WERI-Rb-1 (cell line): ENCODE measurements around the gene PLD5.

Experiments
- DNase-seq: peaks from one replicate; pipeline ENCODE4 v3.0.0-alpha.2; 2020
- H3K27ac ChIP-seq: fragments of 250-450 bp; sonication (Bioruptor Pico); 2 replicates; pipeline ENCODE4 v1.5.1; 2020; ENCODE audit warnings: mild to moderate bottlenecking, moderate library complexity
- H3K27me3 ChIP-seq: fragments of 250-450 bp; sonication (Bioruptor Pico); 2 replicates; pipeline ENCODE4 v1.5.1; 2021; ENCODE audit warnings: mild to moderate bottlenecking, low read depth, moderate library complexity; ENCODE audit not compliant: insufficient read depth, severe bottlenecking
- H3K36me3 ChIP-seq: fragments of 250-450 bp; sonication (Bioruptor Pico); 2 replicates; pipeline ENCODE4 v1.5.1; 2020; ENCODE audit warnings: mild to moderate bottlenecking, moderate library complexity
- H3K4me3 ChIP-seq: 2 replicates; pipeline ENCODE4 v1.5.1; 2011; ENCODE audit warnings: low read depth, mild to moderate bottlenecking, control low read depth, low read length
- H3K9me3 ChIP-seq: fragments of 250-450 bp; sonication (Bioruptor Pico); 2 replicates; pipeline ENCODE4 v1.5.1; 2021; ENCODE audit warnings: mild to moderate bottlenecking, moderate library complexity; ENCODE audit not compliant: severe bottlenecking
- CTCF ChIP-seq: IDR thresholded peaks from 2 replicates; pipeline ENCODE4 v1.5.1; 2011; ENCODE audit warnings: low read depth, mild to moderate bottlenecking, control low read depth, inconsistent platforms, low read length

The PLD5 gene

DNA sequence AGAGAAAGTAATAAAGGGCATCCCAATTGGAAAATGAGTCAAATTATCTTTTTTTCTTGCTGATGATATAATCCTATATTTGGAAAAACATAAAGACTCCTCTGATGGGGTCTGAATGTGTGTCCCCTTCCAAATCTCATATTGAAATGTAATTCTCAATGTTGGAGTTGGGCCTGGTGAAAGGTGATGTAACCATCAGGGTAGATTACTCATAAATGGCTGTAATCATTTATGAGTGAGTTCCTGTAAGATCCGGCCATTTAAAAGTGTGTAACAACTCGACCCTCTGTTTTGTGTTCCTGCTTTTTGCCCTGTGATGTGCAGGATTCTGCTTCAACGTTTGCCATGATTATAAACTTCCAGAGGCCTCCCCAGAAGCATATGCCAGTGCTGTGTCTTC, 481.3 kb downstream of the PLD5 start:
- DNase-seq: no peak
- H3K36me3 ChIP-seq: no peaks in the 10 kb centered on the region
- no peak for TF ChIP-seq CTCF
- no peak overlapping the region for H3K4me3 ChIP-seq
- H3K27ac ChIP-seq: no peak overlapping the region
- H3K9me3 ChIP-seq: no peaks in the 10 kb centered on the region
- no peaks in the 10 kb centered on the region for H3K27me3 ChIP-seq

- H3K27me3 ChIP-seq: no peaks in the 10 kb centered on the region
- peaks cover 6% of the 10 kb centered on the region for H3K9me3 ChIP-seq
- H3K36me3 ChIP-seq: no peaks in the 10 kb centered on the region
- DNase-seq: no peak
- H3K27ac ChIP-seq: no peak overlapping the region
- H3K4me3 ChIP-seq: no peak overlapping the region
- no peak for TF ChIP-seq CTCF
Measured at GRCh38 chr1:242034392-242034791, 490.1 kb downstream of the PLD5 start.

- H3K27me3 ChIP-seq: no peaks in the 10 kb centered on the region
- no peak overlapping the region for H3K27ac ChIP-seq
- H3K36me3 ChIP-seq: no peaks in the 10 kb centered on the region
- DNase-seq: no peak
- peaks cover 6% of the 10 kb centered on the region for H3K9me3 ChIP-seq
- H3K4me3 ChIP-seq: no peak overlapping the region
- no peak for TF ChIP-seq CTCF
Measured at GRCh38 chr1:242033447-242033846, 491.1 kb downstream of the PLD5 start.
